SK-N-SH (cell line): ENCODE data around the gene TPRG1L. TPM values are rescaled to one million over a fixed set of nuclear protein-coding genes. Genes with fewer than 3 reads are reported as not detected.

Experiments used
- CTCF ChIA-PET: fragments of 300-600, 350-600 bp; formaldehyde crosslinking; extraction: SDS; loops from one replicate; lab custom pipeline; 2021; lab: Yijun Ruan, JAX
- POLR2A ChIA-PET: fragments of 350-600 bp; sonication (Branson Sonifier 250); formaldehyde crosslinking; extraction: SDS; loops from one replicate; lab custom pipeline; 2020; ENCODE audit warnings: antibody characterized with exemption, inconsistent platforms; lab: Yijun Ruan, JAX
- DNase-seq: peaks from one replicate; pipeline ENCODE4 v3.0.0; 2012
- H2AFZ ChIP-seq: fragments of 200-600 bp; sonication (generic); 2 replicates; pipeline ENCODE4 v1.8.1; 2016; ENCODE audit warnings: antibody characterized with exemption, mild to moderate bottlenecking, low read depth
- H3F3A ChIP-seq: fragments of 200-600 bp; sonication (generic); replicated peaks from 2 replicates; pipeline ENCODE3; 2016; ENCODE audit warnings: antibody characterized with exemption, mild to moderate bottlenecking; ENCODE audit not compliant: insufficient read depth
- H3K27ac ChIP-seq, 2 experiments: fragments of 200-500 bp in 1 of 2; fragments of 200-600 bp in 1 of 2; sonication (Bioruptor generic) in 1 of 2; sonication (generic), shearing (Covaris generic) in 1 of 2; 2 replicates each; pipeline versions ENCODE4 v1.5.1 to v1.6.1; 2014 to 2016; ENCODE audit warnings: low read depth in 2 of 2, inconsistent platforms in 1 of 2, low read length in 1 of 2, mild to moderate bottlenecking in 1 of 2, mixed read lengths in 1 of 2
- H3K27me3 ChIP-seq: fragments of 200-600 bp; sonication (generic), shearing (Covaris generic); 2 replicates; pipeline ENCODE4 v1.6.1; 2016; ENCODE audit warnings: mixed run types; ENCODE audit not compliant: insufficient read depth
- H3K36me3 ChIP-seq, 2 experiments: fragments of 200-500 bp in 1 of 2; fragments of 200-600 bp in 1 of 2; sonication (Bioruptor generic) in 1 of 2; sonication (generic) in 1 of 2; replicated peaks in 1 of 2; 2 replicates each; pipeline versions ENCODE3 to v1.5.1; 2014 to 2016; ENCODE audit warnings: low read length in 1 of 2, mild to moderate bottlenecking in 1 of 2; ENCODE audit not compliant: insufficient read depth in 2 of 2, control insufficient read depth in 1 of 2
- H3K4me1 ChIP-seq, 2 experiments: fragments of 200-500 bp in 1 of 2; fragments of 200-600 bp in 1 of 2; sonication (Bioruptor generic) in 1 of 2; sonication (generic), shearing (Covaris generic) in 1 of 2; 2 replicates each; pipeline versions ENCODE4 v1.5.1 to v1.6.1; 2014 to 2016; ENCODE audit warnings: low read depth in 1 of 2, low read length in 1 of 2, mixed run types in 1 of 2; ENCODE audit not compliant: insufficient read depth in 2 of 2, control insufficient read depth in 1 of 2
- H3K4me2 ChIP-seq: fragments of 200-600 bp; sonication (generic), shearing (Covaris generic); 2 replicates; pipeline ENCODE4 v1.6.1; 2017; ENCODE audit warnings: mixed run types
- H3K4me3 ChIP-seq, 2 experiments: fragments of 200-500 bp in 1 of 2; fragments of 200-600 bp in 1 of 2; sonication (Bioruptor generic) in 1 of 2; sonication (generic), shearing (Covaris generic) in 1 of 2; 2 replicates each; pipeline versions ENCODE4 v1.5.1 to v1.8.1; 2014 to 2016; ENCODE audit warnings: low read depth in 2 of 2, inconsistent platforms in 1 of 2, low read length in 1 of 2, mild to moderate bottlenecking in 1 of 2, mixed read lengths in 1 of 2, moderate library complexity in 1 of 2
- H3K79me2 ChIP-seq: fragments of 200-600 bp; sonication (generic); 2 replicates; pipeline ENCODE4 v1.8.1; 2017; ENCODE audit warnings: mild to moderate bottlenecking; ENCODE audit not compliant: insufficient read depth
- H3K9ac ChIP-seq: fragments of 200-600 bp; sonication (generic); 2 replicates; pipeline ENCODE4 v1.6.1; 2017; ENCODE audit warnings: mixed run types
- H3K9me2 ChIP-seq: fragments of 200-600 bp; sonication (generic); 2 replicates; pipeline ENCODE4 v1.6.1; 2017; ENCODE audit warnings: mixed run types
- H3K9me3 ChIP-seq: fragments of 200-600 bp; sonication (generic); 2 replicates; pipeline ENCODE4 v1.6.1; 2017; ENCODE audit warnings: mixed run types, mild to moderate bottlenecking, moderate library complexity
- H4K20me1 ChIP-seq: fragments of 200-600 bp; sonication (generic); 2 replicates; pipeline ENCODE4 v1.6.1; 2017; ENCODE audit warnings: mild to moderate bottlenecking, mixed run types; ENCODE audit not compliant: insufficient read depth
- EP300 ChIP-seq, 2 experiments: IDR thresholded peaks; 2 replicates each; pipeline versions ENCODE4 v1.4.0 to v1.6.1; 2012; ENCODE audit warnings: borderline replicate concordance in 1 of 2, low read depth in 1 of 2, low read length in 1 of 2
- EZH2phosphoT487 ChIP-seq: fragments of 200-600 bp; sonication (generic); IDR thresholded peaks from 2 replicates; pipeline ENCODE4 v1.6.1; 2017; ENCODE audit warnings: low read depth, mixed run types, mild to moderate bottlenecking, antibody characterized with exemption, moderate library complexity, borderline replicate concordance
- FOXM1 ChIP-seq: IDR thresholded peaks from 2 replicates; pipeline ENCODE4 v1.4.0; 2012; ENCODE audit warnings: low read depth, mild to moderate bottlenecking
- GABPA ChIP-seq: IDR thresholded peaks from 2 replicates; pipeline ENCODE4 v1.4.0; 2012; ENCODE audit warnings: low read depth, mild to moderate bottlenecking
- JUND ChIP-seq: IDR thresholded peaks from 2 replicates; pipeline ENCODE4 v1.4.0; 2012
- MXI1 ChIP-seq: IDR thresholded peaks from 2 replicates; pipeline ENCODE4 v1.6.1; 2012; ENCODE audit warnings: mild to moderate bottlenecking, low read depth, low read length, improper control_type of control experiment
- RCOR1 ChIP-seq: fragments of 150-350 bp; IDR thresholded peaks from 2 replicates; pipeline ENCODE4 v1.6.1; 2017; ENCODE audit warnings: antibody characterized with exemption, low read length
- SIN3A ChIP-seq: IDR thresholded peaks from 2 replicates; pipeline ENCODE4 v1.6.1; 2012; ENCODE audit warnings: low read depth, mild to moderate bottlenecking, low read length, moderate library complexity, borderline replicate concordance
- SMC3 ChIP-seq: IDR thresholded peaks from 2 replicates; pipeline ENCODE4 v1.6.1; 2012; ENCODE audit warnings: low read depth, low read length, improper control_type of control experiment
- TAF1 ChIP-seq: IDR thresholded peaks from 2 replicates; pipeline ENCODE4 v1.6.1; 2012; ENCODE audit warnings: low read depth, mild to moderate bottlenecking, low read length, moderate library complexity, borderline replicate concordance
- YY1 ChIP-seq: IDR thresholded peaks from 2 replicates; pipeline ENCODE4 v1.4.0; 2012; ENCODE audit warnings: low read depth, mild to moderate bottlenecking
- WGBS: methylation state at CpG from one replicate; pipeline ENCODE4 v1.1.6; 2017; ENCODE audit warnings: low lambda C conversion rate; 5-methylcytosine and 5-hydroxymethylcytosine counted together
- polyA plus RNA-seq, 3 experiments: library from polyadenylated mRNA; depleted of rRNA; stranded (reverse); fragments of >200 nt; gene quantifications; 2 replicates each; pipeline ENCODE4 v1.2.3, GENCODE V29; 2012
- TF ChIP-seq, protein P1 (sequence below): IDR thresholded peaks from 2 replicates; pipeline ENCODE4 v1.4.0; 2012; ENCODE audit warnings: low read depth
- TF ChIP-seq, protein P2 (sequence below): IDR thresholded peaks from 2 replicates; pipeline ENCODE4 v1.4.0; 2012; ENCODE audit warnings: low read depth, borderline replicate concordance
- TF ChIP-seq, protein P3 (sequence below): fragments of 200-600 bp; sonication (generic); IDR thresholded peaks from 2 replicates; pipeline ENCODE4 v1.6.1; 2017; ENCODE audit warnings: antibody characterized with exemption, mild to moderate bottlenecking, moderate library complexity
- TF ChIP-seq, protein P4 (sequence below): IDR thresholded peaks from 2 replicates; pipeline ENCODE4 v1.6.1; 2012; ENCODE audit warnings: mild to moderate bottlenecking, low read depth, low read length, moderate library complexity

Gene TPRG1L
- polyA plus RNA-seq, 1 of the 3 experiments (the other 2 are of a cell fraction) = 25.9 TPM

DNA sequence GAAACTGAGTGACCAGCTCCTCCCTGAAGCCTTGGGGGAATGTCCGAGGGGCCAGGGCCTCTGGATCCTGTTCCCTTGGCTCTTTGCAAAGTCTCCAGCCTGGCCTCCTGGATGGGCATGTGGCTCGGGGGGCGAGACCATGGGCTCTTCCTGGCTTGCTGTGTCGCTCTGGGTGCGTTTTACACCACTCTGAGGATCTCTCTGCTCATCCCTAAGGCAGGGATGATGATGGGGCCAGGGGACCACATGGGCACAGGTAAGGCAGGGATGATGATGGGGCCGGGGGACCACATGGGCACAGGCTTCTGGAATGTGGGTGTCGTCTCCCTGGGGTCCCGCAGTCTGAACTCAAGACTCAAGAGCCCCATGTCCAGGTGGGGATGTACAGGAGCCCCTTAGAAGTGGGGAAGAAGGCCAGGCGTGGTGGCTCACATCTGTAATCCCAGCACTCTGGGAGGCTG is 45.2 kb downstream of the TPRG1L start:
- Histone ChIP-seq H3K27ac (no peak overlapping the region), H3K4me3 (no peak overlapping the region), H3K79me2 (no peaks in the 10 kb centered on the region), H3K36me3 (no peaks in the 10 kb centered on the region), H2AFZ (no peak overlapping the region), H3K9ac (no peak overlapping the region), H3K4me1 (peaks cover 0 to 21% of the 10 kb centered on the region in 2 experiments; a peak in 1 of 4 replicates), H3F3A (no peaks in the 10 kb centered on the region), H3K9me3 (no peaks in the 10 kb centered on the region), H3K9me2 (no peaks in the 10 kb centered on the region), H3K4me2 (no peak overlapping the region), H4K20me1 (no peaks in the 10 kb centered on the region), H3K27me3 (no peaks in the 10 kb centered on the region)
- ChIA-PET CTCF (interaction anchor here (1.5 to 1.7 kb wide), 3 partner anchors 26 to 55 kb away, joined by 6 to 8 read pairs (median 6); no protein-coding TSS in a partner anchor), POLR2A (no interaction called here)
- TF ChIP-seq SMC3 (no peak), EP300 (IDR thresholded peaks at IDR 0.05; ENCODE audit: borderline replicate concordance in 1 of 2, low read depth in 1 of 2, low read length in 1 of 2) (no peak), RCOR1 (no peak), YY1 (no peak), SIN3A (no peak), GABPA (no peak), FOXM1 (no peak), MXI1 (no peak), JUND (no peak), TAF1 (no peak), EZH2phosphoT487 (no peak)
- TF ChIP-seq, protein P1, sequence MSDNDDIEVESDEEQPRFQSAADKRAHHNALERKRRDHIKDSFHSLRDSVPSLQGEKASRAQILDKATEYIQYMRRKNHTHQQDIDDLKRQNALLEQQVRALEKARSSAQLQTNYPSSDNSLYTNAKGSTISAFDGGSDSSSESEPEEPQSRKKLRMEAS = no peak
- TF ChIP-seq, protein P2, sequence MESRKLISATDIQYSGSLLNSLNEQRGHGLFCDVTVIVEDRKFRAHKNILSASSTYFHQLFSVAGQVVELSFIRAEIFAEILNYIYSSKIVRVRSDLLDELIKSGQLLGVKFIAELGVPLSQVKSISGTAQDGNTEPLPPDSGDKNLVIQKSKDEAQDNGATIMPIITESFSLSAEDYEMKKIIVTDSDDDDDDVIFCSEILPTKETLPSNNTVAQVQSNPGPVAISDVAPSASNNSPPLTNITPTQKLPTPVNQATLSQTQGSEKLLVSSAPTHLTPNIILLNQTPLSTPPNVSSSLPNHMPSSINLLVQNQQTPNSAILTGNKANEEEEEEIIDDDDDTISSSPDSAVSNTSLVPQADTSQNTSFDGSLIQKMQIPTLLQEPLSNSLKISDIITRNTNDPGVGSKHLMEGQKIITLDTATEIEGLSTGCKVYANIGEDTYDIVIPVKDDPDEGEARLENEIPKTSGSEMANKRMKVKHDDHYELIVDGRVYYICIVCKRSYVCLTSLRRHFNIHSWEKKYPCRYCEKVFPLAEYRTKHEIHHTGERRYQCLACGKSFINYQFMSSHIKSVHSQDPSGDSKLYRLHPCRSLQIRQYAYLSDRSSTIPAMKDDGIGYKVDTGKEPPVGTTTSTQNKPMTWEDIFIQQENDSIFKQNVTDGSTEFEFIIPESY = no peak
- TF ChIP-seq, protein P3, sequence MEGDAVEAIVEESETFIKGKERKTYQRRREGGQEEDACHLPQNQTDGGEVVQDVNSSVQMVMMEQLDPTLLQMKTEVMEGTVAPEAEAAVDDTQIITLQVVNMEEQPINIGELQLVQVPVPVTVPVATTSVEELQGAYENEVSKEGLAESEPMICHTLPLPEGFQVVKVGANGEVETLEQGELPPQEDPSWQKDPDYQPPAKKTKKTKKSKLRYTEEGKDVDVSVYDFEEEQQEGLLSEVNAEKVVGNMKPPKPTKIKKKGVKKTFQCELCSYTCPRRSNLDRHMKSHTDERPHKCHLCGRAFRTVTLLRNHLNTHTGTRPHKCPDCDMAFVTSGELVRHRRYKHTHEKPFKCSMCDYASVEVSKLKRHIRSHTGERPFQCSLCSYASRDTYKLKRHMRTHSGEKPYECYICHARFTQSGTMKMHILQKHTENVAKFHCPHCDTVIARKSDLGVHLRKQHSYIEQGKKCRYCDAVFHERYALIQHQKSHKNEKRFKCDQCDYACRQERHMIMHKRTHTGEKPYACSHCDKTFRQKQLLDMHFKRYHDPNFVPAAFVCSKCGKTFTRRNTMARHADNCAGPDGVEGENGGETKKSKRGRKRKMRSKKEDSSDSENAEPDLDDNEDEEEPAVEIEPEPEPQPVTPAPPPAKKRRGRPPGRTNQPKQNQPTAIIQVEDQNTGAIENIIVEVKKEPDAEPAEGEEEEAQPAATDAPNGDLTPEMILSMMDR = no peak
- TF ChIP-seq, protein P4, sequence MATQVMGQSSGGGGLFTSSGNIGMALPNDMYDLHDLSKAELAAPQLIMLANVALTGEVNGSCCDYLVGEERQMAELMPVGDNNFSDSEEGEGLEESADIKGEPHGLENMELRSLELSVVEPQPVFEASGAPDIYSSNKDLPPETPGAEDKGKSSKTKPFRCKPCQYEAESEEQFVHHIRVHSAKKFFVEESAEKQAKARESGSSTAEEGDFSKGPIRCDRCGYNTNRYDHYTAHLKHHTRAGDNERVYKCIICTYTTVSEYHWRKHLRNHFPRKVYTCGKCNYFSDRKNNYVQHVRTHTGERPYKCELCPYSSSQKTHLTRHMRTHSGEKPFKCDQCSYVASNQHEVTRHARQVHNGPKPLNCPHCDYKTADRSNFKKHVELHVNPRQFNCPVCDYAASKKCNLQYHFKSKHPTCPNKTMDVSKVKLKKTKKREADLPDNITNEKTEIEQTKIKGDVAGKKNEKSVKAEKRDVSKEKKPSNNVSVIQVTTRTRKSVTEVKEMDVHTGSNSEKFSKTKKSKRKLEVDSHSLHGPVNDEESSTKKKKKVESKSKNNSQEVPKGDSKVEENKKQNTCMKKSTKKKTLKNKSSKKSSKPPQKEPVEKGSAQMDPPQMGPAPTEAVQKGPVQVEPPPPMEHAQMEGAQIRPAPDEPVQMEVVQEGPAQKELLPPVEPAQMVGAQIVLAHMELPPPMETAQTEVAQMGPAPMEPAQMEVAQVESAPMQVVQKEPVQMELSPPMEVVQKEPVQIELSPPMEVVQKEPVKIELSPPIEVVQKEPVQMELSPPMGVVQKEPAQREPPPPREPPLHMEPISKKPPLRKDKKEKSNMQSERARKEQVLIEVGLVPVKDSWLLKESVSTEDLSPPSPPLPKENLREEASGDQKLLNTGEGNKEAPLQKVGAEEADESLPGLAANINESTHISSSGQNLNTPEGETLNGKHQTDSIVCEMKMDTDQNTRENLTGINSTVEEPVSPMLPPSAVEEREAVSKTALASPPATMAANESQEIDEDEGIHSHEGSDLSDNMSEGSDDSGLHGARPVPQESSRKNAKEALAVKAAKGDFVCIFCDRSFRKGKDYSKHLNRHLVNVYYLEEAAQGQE = no peak
- 73% methylated on average over 7 of the region's 9 CpGs for WGBS
- no peak for DNase-seq
